KMS-11 (cell line): ENCODE data around the gene PHOX2A.
A peak's percentile ranks its signal among the peaks of the same experiment; 100 is the strongest.

Experiments
- H2AFZ ChIP-seq: fragments of 200-600 bp; sonication (generic); 2 replicates; pipeline ENCODE4 v1.6.1; 2016; ENCODE audit warnings: antibody characterized with exemption, mixed run types, low read depth
- H3K27ac ChIP-seq: fragments of 200-600 bp; sonication (generic); 2 replicates; pipeline ENCODE4 v1.6.1; 2016; ENCODE audit warnings: mild to moderate bottlenecking, mixed run types
- H3K27me3 ChIP-seq: fragments of 200-600 bp; sonication (generic); 2 replicates; pipeline ENCODE4 v1.6.1; 2017; ENCODE audit warnings: mild to moderate bottlenecking, low read depth, mixed run types, moderate library complexity; ENCODE audit not compliant: insufficient read depth
- H3K36me3 ChIP-seq: fragments of 200-600 bp; sonication (generic); 2 replicates; pipeline ENCODE4 v1.6.1; 2017; ENCODE audit warnings: mild to moderate bottlenecking, mixed run types; ENCODE audit not compliant: insufficient read depth
- H3K4me1 ChIP-seq: fragments of 200-600 bp; sonication (generic); 2 replicates; pipeline ENCODE4 v1.6.1; 2016; ENCODE audit warnings: mild to moderate bottlenecking, low read depth, mixed run types; ENCODE audit not compliant: poor library complexity, severe bottlenecking
- H3K4me2 ChIP-seq: fragments of 200-600 bp; sonication (generic); 2 replicates; pipeline ENCODE4 v1.7.0; 2016; ENCODE audit warnings: mild to moderate bottlenecking, mixed run types
- H3K4me3 ChIP-seq: fragments of 200-600 bp; sonication (generic); IDR thresholded peaks from 2 replicates; pipeline ENCODE4 v1.6.1; 2017; ENCODE audit warnings: low read depth, low read length, mixed read lengths; ENCODE audit not compliant: insufficient read depth
- H3K79me2 ChIP-seq: fragments of 200-600 bp; sonication (generic); 2 replicates; pipeline ENCODE4 v1.6.1; 2016; ENCODE audit warnings: low read depth, mixed run types; ENCODE audit not compliant: insufficient read depth
- H3K9ac ChIP-seq: fragments of 200-600 bp; sonication (generic); 2 replicates; pipeline ENCODE4 v1.6.1; 2016; ENCODE audit warnings: mild to moderate bottlenecking, mixed run types
- H4K20me1 ChIP-seq: fragments of 200-600 bp; sonication (generic); 2 replicates; pipeline ENCODE4 v1.6.1; 2016; ENCODE audit warnings: mild to moderate bottlenecking, mixed run types; ENCODE audit not compliant: insufficient read depth
- TF ChIP-seq, protein P1 (sequence below): fragments of 200-600 bp; sonication (generic); conservative IDR thresholded peaks from 2 replicates; pipeline ENCODE4 v1.6.1; 2017; ENCODE audit warnings: low read depth, mild to moderate bottlenecking, antibody characterized with exemption, low read length, moderate library complexity, mixed read lengths

PHOX2A gene

DNA sequence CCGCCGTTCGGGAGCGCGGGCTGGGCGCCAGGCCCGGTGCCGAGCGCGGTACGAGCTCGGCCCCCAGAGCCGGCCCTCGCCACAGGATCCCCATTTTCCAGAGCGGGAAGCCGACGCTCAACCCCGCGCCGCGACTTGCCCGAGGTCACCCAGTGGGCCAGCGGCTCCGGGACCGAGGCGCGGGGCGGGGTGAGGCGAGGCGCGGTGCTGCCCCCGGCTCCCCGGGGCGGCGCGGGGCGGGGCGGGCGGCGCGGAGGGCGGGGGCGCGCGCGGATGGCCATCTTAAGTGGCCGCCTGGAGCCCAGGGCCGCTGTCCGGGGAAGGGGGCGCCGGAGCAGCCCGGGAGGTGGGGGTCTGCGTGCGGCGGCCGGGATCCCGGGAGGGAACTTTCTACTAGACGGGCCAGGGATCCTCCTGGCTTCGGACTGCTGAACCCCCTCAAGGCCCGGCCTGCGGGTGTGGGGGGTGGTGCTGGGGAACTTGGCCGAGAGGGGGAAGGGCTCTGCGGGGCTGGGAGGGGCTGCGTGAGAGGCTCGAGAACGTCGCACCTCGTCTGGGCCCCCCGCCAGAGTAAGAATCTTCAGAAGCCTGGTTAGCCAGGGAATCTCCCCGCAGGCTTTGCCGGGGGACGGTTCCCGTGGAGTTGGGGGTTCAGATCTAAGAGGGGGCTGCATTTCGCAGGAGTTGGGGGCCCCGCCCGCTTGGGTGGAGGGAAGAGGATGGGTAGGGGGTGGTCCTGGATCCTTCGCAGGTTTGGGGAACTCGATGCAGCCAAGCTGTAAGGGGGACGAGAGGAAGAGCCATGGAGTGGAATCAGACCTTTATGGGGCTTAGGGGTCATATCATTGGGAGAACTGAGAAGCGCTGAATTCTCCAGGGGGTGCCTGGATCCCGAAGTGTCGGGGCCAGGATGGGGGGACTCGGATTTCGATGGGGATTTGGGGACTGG is 20.1 kb downstream of the PHOX2A start:
- TF ChIP-seq, protein P1, sequence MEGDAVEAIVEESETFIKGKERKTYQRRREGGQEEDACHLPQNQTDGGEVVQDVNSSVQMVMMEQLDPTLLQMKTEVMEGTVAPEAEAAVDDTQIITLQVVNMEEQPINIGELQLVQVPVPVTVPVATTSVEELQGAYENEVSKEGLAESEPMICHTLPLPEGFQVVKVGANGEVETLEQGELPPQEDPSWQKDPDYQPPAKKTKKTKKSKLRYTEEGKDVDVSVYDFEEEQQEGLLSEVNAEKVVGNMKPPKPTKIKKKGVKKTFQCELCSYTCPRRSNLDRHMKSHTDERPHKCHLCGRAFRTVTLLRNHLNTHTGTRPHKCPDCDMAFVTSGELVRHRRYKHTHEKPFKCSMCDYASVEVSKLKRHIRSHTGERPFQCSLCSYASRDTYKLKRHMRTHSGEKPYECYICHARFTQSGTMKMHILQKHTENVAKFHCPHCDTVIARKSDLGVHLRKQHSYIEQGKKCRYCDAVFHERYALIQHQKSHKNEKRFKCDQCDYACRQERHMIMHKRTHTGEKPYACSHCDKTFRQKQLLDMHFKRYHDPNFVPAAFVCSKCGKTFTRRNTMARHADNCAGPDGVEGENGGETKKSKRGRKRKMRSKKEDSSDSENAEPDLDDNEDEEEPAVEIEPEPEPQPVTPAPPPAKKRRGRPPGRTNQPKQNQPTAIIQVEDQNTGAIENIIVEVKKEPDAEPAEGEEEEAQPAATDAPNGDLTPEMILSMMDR: no peak
- H3K27ac ChIP-seq: peak overlapping the region; percentile 80

DNA sequence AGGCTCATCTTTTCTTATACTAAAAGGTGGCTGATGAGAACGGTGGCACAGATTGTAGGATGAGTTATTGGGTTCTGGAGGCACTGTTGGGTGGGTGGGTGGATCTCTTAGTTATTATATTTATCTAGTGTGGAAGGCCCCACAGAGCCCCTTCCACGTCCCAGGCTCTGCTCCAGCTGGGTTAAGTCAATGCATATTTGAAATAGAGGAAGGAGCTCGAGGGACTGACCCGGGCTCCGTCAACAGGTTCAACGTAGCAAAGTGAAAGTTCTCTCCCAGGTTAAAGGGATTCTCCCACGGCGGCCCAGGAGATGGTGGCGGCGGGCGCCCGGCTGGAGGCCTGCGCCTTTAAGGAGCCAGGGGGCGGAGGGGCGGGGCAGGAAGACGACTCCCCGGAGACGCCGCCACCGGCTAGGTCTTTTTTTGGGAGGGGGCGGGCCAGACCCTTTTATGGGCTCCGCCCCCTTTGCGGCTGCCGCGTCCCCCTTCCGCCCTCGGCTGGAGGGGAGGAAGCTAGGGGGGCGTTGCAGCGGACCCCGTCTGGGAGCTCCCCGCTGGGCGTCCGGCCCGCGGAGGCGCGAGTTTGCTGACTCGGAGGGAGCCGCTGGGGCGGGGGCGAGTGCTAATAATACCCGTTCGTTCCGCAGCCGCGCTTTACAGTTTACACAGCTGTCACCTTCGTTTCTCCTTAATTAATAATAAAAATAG is 20.9 kb downstream of the PHOX2A start:
- Histone ChIP-seq H3K4me3 (no peak overlapping the region), H3K27ac (peak overlapping the region; percentile 80), H3K4me1 (peaks cover 20% of the 10 kb centered on the region), H4K20me1 (no peaks in the 10 kb centered on the region), H2AFZ (peak overlapping the region; percentile 86), H3K79me2 (peaks cover 22% of the 10 kb centered on the region), H3K4me2 (peak overlapping the region; percentile 89), H3K36me3 (no peaks in the 10 kb centered on the region), H3K9ac (peak overlapping the region; percentile 79), H3K27me3 (no peaks in the 10 kb centered on the region)
- TF ChIP-seq, protein P1: peak; percentile 38

More for the DNA sequence above, 20.1 kb downstream of the PHOX2A start:
- Histone ChIP-seq H2AFZ (peak overlapping the region; percentile 86), H3K4me2 (peak overlapping the region; percentile 96), H3K4me1 (peaks cover 20% of the 10 kb centered on the region), H3K4me3 (no peak overlapping the region), H3K27me3 (no peaks in the 10 kb centered on the region), H3K9ac (peak overlapping the region; percentile 79), H4K20me1 (no peaks in the 10 kb centered on the region), H3K79me2 (peaks cover 22% of the 10 kb centered on the region), H3K36me3 (no peaks in the 10 kb centered on the region)

DNA sequence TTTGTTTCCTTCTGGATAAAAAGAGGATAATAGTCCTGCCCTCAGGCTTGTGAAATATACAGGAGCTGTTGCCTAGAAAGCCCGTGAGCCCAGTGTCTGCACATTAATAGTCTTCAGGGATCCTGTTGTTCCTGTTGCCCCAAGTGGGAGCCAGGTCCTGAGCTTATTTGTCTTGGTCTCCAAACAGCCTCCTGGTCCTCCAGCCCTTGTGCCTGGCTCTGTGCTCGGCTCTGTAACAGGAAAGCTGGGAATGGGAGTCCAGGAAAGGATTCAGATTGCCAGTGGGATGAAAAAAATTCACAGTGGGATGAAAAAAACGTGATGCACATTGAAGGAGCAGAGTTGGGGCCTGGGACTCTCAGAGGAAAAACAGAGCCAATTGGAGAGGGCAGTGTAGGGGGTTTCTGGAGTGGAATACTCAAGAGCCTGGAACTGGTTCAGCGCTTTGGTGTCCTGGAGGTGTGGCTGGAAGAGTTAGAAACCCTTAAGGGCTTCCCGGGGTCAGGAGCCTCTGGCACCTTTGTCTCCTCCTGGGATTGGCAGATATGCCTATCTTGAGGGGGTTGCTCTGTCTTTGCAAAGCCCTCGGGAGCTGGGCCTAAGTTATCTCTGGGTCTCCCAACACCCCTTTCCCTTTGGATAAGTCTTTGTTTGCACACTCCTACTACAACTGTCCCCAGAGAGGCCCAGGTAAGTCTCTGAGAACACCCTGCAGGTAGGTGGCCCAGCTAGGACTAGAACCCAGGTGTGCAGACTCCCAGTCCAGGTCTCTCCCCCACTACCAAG is 21.7 kb downstream of the PHOX2A start:
- H3K27me3 ChIP-seq: no peaks in the 10 kb centered on the region
- TF ChIP-seq, protein P1: no peak
- peak overlapping the region; percentile 89 for H3K4me2 ChIP-seq
- peaks cover 20% of the 10 kb centered on the region for H3K4me1 ChIP-seq
- H3K79me2 ChIP-seq: peaks cover 22% of the 10 kb centered on the region
- H3K9ac ChIP-seq: peak overlapping the region; percentile 79; the same call in 1 of the 2 replicates
- H3K36me3 ChIP-seq: no peaks in the 10 kb centered on the region
- no peak overlapping the region for H3K4me3 ChIP-seq
- peak overlapping the region; percentile 80 for H3K27ac ChIP-seq
- H2AFZ ChIP-seq: peak overlapping the region; percentile 86; the same call in 1 of the 2 replicates
- no peaks in the 10 kb centered on the region for H4K20me1 ChIP-seq
